Ureter (tissue), 1 donor: ENCODE measurements around the gene TECPR2. TPM values are rescaled to one million over a fixed set of nuclear protein-coding genes. Genes with fewer than 3 reads are reported as not detected.

Source experiments
- total RNA-seq: library from RNA; stranded (reverse); gene quantifications from one replicate; pipeline ENCODE4 v1.2.4, GENCODE V29; 2023
- donor health status: DM: yes; HTN: yes; CAD: no.

The TECPR2 gene
- total RNA-seq, 1 donor from 2014 or later = 36.3 TPM

Other genes with a start within 250 kb of the TECPR2 start
- 45.7 TPM for gene WDR20, start 223.0 kb upstream of the TECPR2 start, total RNA-seq
- gene MOK, start 57.8 kb upstream of the TECPR2 start, total RNA-seq = 24.4 TPM
- gene ZNF839, start 43.2 kb upstream of the TECPR2 start, total RNA-seq = 18.1 TPM
- gene CINP, start 51 bp upstream of the TECPR2 start, total RNA-seq = 31.2 TPM
- gene ANKRD9, start 146.8 kb downstream of the TECPR2 start, total RNA-seq = 11.5 TPM
- gene RCOR1, start 229.7 kb downstream of the TECPR2 start, total RNA-seq = 21.9 TPM